HG03103 (cell line): ENCODE results near the gene FAT1.

Experiments used
- ATAC-seq: cut with Tn5 transposase; IDR thresholded peaks from one replicate; pipeline ENCODE4 v1.9.1; 2021; ENCODE audit warnings: low read depth; ENCODE audit not compliant: unreplicated experiment

The FAT1 gene

DNA sequence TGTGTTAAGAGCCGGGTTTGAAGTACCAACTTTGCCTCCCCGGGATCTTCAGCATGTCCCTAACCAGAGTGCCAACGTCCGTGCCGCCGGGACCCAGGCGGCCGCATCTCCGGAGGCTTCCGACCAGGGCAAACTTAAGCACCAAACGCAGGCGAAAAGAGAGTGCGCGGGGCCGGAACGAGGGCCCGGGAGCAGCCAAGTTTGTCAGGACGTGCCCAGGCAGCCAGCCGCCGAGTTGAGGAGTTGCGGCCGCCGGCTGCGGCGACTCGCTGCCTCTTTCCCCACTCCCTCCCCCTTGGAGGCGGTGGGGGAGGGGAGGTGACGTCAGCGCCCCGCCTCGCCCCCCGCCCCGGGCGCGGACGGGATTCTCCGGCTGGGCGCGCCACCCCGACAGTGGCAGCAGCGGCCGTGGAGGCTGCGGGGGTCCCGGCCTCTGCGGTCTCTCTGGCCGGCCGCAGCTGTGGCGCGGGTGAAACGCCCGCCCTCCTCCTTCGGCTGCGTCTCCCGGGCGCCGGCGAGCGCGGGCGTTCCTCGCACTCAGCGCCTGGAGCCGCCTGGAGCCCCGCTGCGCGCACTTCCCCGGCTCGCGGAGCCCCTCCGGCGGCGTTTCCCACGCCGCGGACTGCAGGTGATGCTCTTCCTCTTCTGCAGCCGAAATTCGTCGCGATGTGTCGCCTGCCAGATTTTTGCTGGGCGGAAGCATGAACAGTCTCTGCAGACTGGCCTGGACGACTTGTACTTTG lies 2.9 kb upstream of the FAT1 start:
- no peak for ATAC-seq

DNA sequence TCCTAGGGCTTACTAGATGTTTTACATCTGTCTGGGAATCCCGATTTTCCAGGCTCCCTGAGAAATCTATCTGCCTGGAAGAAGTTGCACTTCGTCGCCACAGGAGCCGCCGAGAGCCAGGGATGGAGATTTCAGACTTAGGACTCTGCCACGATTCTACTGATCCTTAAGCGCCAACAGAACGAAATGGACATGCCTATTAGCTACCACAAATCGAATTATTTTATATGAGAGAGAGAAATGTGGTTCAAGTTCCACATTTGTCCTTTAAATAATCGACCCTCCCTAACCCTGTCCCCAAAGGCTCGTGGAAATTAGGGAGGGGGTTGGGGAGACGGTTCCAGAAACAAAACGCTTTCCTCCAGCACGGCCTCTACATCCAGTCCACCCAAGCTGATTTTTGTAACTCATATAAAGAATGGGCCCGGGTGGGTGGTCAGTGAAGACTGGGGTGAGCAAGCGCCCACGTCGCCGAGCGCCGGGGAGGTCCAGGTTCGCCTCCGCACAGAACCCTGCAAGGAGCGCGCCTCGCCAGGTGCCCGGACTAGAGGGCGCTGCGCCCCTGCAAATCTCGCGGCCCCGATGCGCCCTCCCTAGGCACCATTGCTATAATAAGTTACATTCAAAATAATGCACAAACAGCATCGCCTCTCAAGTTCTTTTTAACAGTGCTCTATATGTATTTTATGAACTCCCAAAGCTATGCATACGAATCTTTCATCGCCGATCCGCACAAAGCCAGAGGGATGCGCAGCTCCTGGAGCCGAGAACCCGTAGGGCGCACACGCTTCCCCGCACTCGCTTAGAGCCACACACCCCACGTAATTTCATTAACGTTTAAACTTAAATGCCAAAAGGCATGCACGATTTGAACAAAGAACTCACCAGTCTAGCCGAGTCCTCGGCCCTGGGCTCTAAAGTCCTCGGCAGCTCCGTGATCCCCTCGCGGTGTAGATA lies 2.1 kb upstream of the FAT1 start:
- no peak for ATAC-seq

DNA sequence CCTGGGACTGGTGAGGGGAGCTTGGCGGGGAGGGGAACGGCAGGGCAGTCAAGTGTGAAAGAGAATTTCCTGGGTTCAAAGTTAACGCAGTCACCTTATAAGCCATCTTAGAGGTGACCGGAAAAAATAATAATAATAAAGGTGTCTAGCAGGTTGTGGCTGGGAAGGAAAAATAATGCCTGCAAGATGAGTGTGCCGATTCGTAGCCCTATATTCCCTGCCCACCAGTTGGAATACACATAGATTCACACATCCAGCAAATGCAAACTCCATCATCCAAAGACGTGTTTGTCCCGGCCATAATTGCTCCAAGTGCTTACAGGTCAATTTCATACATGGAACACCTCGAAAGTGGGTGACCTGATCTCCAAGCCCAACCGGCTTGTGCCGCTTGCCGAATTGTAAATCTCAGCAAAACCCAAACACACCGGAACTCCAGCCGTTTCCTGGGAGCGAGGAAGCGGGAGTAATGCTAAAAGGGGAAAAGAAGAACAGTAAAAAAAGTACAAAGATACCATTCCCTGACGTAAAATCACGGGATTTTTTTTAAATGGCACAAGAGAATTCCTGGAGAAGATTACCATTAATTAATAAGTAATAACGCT lies 1.3 kb upstream of the FAT1 start:
- no peak for ATAC-seq

DNA sequence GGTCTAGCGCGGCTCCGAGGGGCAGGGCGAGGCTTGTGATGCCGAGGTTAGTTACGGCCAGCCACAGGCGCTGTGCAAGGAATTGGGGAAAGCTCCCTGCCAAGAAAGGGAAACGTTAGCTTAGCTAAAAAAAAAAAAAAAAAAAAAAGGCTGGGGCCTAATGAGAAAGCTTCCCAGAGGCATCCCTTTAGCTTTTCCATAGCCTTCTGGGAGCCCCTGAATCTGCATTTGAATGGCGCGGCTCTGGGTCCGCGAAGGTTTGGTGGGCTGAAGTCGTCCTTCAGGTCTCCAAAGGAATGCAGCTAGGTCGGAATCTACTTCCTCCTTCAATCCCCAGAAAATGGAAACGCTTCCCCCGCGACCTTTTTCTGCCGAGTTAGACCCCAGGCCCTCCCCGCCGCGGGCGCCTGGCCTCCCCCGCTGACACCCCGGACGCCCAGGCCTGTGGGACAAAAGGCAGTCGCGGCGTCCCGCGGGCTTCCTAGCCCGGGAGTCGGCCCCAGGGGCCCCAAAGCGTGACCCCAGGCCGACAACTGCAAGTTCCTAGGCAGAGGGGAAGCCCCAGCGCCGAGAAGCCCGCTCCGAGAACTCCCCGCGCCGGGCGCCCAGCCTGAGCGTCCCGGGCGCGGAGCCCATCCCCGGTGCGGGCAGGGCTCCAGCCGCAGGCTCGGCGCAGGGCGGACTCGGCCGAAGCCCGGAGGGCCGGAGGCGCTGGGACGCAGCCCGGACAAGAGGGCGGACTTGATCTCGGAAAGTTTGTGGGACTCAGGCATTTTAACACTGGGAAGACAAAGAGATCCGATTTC lies 605 bp upstream of the FAT1 start:
- no peak for ATAC-seq

DNA sequence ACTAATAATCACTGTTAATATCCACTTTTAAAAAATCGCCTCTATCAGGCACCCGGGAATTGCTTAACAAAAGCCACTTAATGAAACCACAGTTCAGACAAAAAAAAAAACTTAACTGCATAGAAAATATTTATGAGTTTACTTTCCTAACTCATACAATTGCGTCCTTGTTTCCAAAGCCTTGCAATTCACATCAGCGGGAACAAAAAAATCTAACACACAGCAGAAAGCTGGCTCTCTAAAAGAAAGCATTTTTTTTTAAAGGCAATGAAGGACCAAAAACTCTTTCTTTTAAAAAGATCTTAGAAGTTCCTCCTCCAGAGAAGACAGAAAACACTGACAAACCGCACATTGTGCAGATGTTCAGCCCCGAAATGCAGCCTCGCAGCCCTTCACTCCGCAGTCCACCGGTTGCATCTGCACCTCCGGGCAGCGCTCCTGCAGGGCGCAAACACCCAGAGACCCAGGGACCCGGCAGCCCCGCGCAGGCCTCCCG lies 812 bp downstream of the FAT1 start:
- no peak for ATAC-seq

DNA sequence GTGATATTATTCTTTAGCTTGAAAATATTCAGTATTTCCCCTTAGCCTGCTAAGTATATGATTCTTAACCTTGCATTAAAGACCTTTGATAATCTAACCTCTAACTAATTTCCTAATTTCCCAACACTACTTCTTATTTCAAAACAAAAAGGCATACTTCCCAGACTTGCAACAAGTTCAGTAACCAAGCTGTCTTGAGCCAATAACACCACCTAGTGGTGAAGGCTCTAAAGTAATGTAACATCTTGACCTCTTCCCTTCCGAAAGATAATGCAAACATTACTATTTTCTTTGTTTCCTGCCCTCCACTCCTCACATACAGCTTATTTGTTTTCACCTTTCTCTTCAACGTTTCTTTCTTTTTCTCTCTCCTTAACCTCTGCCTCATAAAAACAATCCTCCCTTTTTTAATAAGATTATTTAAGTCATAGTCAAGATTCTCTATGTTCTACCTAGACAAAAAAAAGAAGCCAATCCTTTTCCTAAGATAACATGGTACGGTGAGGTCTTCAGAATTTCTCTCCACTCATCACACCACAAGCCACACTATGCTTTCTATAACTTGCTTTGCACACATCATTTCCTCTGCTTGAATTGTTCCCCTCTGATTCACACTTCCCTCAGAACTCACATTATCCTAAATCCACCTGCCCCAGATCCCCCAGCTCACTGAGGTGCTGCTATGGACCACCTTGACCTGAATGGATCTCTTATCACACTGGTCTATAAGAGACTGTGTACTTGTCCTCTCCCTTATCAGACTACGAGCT lies 3.5 kb downstream of the FAT1 start:
- no peak for ATAC-seq

DNA sequence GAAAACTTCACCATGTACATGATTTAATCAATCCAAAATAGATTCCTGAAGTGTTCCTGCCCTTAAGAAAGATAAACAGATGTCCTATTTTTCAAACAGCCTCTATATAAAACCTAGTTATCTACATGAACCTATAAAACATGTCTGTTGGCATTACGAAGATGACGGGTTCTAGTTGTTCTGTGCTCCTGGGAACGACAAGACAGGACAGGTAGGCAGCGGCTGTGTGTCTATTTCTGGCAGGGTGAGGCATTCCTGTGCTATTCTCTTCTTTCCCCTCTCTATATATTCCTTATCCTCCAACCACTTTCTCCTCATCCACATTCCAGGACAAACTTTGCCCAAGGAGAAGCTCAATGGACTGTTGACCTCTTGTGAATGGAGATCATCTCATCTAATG lies 6.1 kb downstream of the FAT1 start:
- ATAC-seq: no peak

DNA sequence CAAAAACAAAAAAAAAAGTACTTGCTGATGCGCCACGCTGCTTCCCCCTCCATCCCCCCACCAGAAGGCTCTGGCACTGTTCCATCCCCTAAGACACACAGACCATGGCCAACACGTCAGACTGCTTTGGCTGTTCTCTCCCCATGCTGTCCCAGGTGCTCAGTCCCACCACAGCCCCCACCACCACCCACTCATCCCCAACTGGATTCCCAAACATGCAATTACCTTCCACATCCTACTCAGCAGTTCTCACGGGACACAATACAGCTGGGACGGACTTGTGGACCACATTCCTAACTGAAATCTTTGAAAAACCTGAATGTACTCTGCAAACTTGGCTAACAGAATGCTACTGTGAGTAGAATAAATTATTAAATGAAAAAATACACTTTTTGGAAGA lies 8.6 kb downstream of the FAT1 start:
- no peak for ATAC-seq

DNA sequence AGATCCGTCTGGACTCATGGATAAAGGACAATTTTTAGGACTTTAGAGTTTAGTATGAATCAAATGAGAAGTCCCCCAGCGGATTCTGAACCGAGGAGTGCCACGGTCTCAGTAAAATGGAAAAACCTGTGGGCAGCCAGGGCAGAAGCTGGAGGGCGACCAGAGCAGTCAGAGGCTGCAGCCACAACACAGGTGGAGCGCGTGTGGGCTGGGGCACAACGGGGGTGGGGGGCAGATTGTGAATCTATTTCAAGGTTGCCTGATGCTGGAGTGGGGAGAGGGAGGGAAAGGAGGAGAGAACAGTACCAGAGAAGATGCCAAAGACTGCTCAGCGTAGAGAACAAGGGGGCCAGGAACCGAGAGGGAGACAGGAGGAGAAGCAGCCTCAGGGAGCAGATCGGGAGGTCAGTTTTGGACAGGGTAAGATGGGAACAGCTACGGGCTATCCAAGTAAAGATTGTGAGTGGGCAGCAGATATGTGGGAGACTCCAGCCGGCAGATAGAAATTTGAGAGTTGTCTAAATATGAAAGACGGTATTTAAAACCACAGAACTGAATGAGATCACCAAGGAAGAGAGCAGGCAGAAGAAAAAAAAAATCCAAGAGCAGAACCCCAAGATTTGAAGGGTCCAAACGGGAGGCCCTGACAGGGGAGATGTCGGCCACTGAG lies 9.5 kb downstream of the FAT1 start:
- ATAC-seq: no peak

DNA sequence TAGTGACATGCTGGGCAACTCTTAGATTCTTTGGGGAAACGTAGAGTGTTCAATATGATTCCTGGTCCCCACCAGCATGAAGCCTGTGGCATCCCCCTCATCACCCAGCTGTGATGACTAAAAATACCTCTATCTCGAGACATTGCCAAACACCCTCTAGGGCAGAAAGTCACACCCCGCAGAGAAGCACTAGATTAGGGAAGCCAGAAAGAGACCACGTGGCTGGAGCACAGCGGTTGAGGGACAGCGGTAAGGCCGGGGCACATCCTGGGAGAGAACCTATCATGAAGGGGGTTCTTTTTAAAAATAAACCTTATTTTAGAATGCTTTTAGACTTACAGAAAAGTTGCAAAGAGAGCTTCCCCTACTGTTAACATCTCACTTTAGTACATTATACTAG lies 11.0 kb downstream of the FAT1 start:
- ATAC-seq: no peak

DNA sequence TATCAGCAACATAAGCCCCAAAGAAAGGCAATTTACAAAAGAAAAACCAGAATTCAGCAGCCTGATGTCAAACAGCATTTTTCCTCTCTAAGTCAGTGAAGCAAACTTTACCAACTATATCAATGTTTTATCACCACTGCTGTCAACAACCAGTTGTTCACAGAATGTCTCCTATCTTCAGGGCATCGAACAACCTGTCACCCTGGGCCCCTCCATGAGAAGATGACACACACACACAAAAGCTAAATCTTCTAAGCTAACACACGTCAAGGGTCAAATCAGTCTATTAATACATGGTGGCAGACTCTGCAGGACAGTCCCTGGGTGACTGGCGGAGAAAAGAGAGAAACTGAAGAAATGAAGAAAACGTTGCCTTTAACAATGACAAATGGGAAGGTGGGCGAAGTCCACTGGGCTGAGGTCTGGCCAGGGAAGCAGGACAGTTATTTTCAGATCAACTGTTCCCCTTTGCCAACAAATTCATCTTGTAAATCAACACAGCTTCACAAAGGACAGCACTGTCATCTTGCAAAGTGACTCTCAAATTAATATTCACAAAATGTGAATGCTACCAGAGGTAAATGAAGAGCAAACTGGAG lies 13.0 kb downstream of the FAT1 start:
- ATAC-seq: no peak

DNA sequence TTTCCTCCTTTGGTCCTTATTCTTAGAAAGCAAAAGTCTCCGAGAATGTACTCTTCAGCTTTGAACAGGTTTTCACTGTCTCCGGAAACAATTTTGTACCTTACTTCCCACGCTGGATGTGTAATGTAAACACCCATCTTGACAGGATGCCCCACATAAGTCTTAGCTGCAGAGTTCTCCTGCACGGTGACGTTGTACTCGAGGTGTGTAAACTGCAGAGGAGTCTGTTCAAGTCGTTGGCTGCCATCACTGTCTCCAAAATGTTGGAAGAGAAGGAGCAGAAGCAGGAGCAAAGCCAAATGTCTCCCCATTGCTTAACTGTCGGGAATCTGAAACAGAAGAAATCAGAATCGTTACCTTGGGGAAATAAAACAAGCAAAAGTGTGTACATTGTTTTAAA lies 14.1 kb downstream of the FAT1 start:
- ATAC-seq: no peak

DNA sequence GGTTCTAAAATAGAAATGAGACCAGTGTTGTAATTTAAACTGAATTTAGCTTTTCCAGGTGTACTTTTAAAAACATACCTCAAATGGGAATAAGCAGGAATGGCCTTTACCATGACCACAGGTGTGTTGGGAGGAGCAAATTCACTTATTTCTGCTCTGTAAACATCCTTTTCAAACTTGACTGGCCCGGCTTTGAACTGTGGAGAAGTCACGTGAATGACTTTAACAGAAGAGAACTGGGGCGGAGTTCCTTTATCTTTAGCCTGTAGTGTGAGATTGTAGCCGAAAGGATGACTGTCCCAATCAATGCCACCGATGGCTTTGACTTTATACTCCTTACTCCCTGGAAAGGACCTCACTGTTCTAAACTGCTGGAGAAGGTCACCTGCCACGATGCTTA lies 15.1 kb downstream of the FAT1 start:
- ATAC-seq: no peak

DNA sequence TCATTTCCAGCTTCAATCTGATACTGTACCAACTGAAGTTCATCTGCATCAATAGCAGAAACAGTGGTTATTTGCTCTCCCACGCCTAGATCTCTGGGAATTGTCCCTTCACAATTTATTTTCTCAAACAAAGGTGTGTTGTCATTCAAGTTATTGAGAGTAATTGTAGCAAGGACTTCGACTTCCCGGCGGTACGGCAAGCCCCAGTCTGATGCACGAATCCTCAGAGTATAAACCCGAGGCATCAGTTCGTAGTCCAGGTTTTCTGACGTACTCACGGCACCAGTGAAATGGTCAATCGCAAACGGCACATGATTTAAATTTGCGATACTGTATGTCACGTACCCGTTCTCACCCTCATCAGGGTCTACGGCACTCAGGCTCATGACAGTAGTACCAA lies 15.7 kb downstream of the FAT1 start:
- ATAC-seq: no peak

DNA sequence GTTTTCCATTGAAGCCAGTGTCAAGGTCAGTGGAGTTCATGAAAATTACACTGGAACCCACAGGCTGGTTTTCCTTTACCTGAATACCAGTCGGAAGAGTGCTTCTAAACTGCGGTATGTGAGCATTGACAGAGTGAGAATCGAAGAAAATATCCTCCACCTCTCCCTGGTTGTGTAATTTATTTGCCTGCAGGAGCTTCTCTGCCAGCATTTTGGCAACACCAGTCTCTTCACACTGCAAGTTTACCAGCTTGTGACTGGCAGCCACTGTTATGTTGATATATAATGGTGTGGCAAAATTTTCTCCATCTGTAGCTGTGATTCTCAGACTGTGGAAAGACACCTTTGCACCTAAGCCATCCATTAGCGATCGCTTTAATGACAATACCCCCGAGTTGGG lies 16.1 kb downstream of the FAT1 start:
- no peak for ATAC-seq

DNA sequence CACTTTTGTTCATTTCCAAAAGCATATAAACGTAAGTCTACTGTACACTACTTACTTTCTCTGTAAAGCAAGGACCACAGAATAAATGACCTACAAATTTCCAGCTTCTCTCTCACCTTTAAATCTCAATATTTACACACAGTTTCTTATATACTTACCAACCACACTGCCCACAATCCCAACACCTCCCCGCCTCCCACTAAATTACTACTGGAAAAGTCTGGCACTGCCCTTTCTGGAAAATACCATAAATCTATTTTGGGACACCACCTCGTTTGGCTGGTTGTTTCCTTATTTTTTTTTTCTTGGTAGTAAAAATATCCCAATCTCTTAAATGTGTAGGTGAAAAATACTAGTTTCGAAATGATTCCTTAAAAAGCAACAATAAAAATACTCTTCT lies 19.6 kb downstream of the FAT1 start:
- ATAC-seq: no peak

DNA sequence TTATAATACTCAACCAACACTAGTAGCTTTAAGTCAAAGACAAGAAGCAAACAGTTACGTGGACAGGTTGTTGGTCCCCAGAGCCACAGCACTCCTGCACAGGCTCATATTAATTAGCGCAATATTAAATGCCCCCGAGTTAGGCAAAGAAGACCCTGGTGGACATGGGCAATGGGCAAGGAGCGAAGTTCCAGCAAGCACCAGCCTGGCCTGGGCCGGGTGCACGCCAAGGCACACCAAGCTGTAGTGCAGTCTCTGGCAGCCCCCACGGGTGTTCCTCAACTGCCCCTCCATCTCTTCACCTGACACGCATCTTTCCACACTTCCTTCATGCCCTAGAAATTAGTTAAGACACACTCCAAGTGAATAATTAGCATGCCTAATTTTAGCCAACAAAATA lies 20.1 kb downstream of the FAT1 start:
- ATAC-seq: no peak

DNA sequence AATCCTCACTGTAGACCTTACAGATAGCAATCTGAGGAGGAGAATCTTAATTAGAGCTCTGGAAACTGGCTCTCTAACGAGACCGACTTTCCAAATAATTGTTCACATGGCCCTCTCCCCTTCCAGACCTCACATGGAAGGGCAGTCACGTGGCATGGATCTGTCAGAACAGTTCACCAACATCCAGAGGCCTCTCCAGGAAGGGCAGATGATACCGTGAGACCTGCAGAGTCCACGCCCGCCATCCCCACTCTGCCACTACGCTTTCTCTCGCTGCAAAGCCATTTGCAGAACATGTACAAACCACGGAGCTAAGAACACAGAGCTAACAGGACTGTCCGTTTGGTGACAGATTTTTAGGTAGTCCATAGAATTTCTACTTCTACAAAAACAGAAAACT lies 20.7 kb downstream of the FAT1 start:
- ATAC-seq: no peak

DNA sequence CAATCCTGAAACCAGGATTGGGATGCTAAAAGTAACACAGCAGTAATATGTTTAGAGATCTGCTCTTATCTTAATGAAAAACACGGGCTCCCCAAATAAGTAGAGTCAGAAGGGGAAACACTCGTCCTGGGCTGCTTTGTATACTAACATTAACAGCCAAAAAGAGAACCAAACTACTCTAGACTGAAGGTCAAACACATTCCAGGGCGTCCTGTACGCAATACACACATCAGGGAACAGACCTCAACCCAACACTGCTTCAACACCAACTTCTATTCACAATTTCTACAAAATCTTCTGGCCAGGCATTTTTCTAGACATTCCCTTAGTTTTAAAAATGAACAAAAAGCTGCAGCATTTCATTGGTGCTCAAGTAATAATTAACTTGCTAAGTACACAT lies 21.4 kb downstream of the FAT1 start:
- ATAC-seq: no peak
